Measurements from ENCODE around the gene RSBN1L. TPM values are rescaled to one million over a fixed set of nuclear protein-coding genes. Genes with fewer than 3 reads are reported as not detected.

Gene RSBN1L
- total RNA-seq, 1 experiment from 2014 or later: 19.2 TPM

- DNase-seq (ENCODE audit: low spot score): no peak
Measured at GRCh38 chr7:77796109-77796508, 99.8 kb downstream of the RSBN1L start.

GRCh38 chr7:77796960-77797359 is 100.7 kb downstream of the RSBN1L start:
- in situ Hi-C loops (cut with HindIII; ENCODE audit: low sequenced_read_pairs): no loop called here
- peak; percentile 16 for DNase-seq (ENCODE audit: low spot score)

More at GRCh38 chr7:77796109-77796508, 99.8 kb downstream of the RSBN1L start:
- in situ Hi-C loops (cut with HindIII; ENCODE audit: low sequenced_read_pairs): no loop called here

- DNase-seq (ENCODE audit: low spot score): no peak
- in situ Hi-C loops (cut with HindIII; ENCODE audit: low sequenced_read_pairs): no loop called here
Measured at GRCh38 chr7:77797734-77798393, 101.6 kb downstream of the RSBN1L start.

GRCh38 chr7:77798394-77799077 is 102.3 kb downstream of the RSBN1L start, which contains the start of the genes PHTF2 and TMEM60:
TSS of gene PHTF2 (plus strand) at chr7:77798773.
TSS of gene TMEM60 (minus strand) at chr7:77798434. CDS start at chr7:77794373, 4,061 bp downstream.
- in situ Hi-C loops (cut with HindIII; ENCODE audit: low sequenced_read_pairs): no loop called here
- DNase-seq (ENCODE audit: low spot score): peak; percentile 100

GRCh38 chr7:77799078-77799964 is 103.1 kb downstream of the RSBN1L start:
- DNase-seq (ENCODE audit: low spot score): peak; percentile 62
- in situ Hi-C loops (cut with HindIII; ENCODE audit: low sequenced_read_pairs): no loop called here

- in situ Hi-C loops (cut with HindIII; ENCODE audit: low sequenced_read_pairs): no loop called here
- no peak for DNase-seq (ENCODE audit: low spot score)
Measured at GRCh38 chr7:77800158-77800557, 103.9 kb downstream of the RSBN1L start.

GRCh38 chr7:77800730-77801129 is 104.5 kb downstream of the RSBN1L start:
- DNase-seq (ENCODE audit: low spot score): no peak
- in situ Hi-C loops (cut with HindIII; ENCODE audit: low sequenced_read_pairs): no loop called here

GRCh38 chr7:77802557-77803405 is 106.5 kb downstream of the RSBN1L start:
- in situ Hi-C loops (cut with HindIII; ENCODE audit: low sequenced_read_pairs): no loop called here
- DNase-seq (ENCODE audit: low spot score): no peak

DNA sequence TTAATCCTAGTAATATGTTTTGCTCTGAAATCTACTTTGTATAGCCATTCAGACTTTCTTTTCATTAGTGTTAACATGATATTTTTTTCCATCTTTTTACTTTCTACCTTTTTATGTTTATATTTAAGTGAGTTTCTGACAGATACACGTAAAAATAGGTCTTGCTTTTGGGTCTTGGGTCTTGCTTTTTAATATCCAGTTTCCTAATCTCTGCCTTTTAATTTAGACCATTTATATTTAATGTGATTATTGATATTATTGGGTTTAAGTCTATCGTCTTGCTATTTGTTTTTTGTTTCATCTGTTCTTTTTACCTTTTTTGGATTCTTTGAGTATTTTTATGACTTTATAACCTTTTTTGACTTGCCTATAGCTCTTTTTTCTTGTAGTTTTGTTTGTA is 110.2 kb downstream of the RSBN1L start:
- in situ Hi-C loops (cut with HindIII; ENCODE audit: low sequenced_read_pairs): no loop called here

GRCh38 chr7:77808517-77808916 is 112.3 kb downstream of the RSBN1L start:
- no peak for DNase-seq (ENCODE audit: low spot score)
- in situ Hi-C loops (cut with HindIII; ENCODE audit: low sequenced_read_pairs): no loop called here

More for the DNA sequence above, 110.2 kb downstream of the RSBN1L start:
- no peak for DNase-seq (ENCODE audit: low spot score)

GRCh38 chr7:77811516-77812289 is 115.4 kb downstream of the RSBN1L start:
- in situ Hi-C loops (cut with HindIII; ENCODE audit: low sequenced_read_pairs): no loop called here
- no peak for DNase-seq (ENCODE audit: low spot score)

GRCh38 chr7:77812290-77812685 is 116.0 kb downstream of the RSBN1L start:
- no peak for DNase-seq (ENCODE audit: low spot score)
- in situ Hi-C loops (cut with HindIII; ENCODE audit: low sequenced_read_pairs): no loop called here

- in situ Hi-C loops (cut with HindIII; ENCODE audit: low sequenced_read_pairs): no loop called here
- DNase-seq (ENCODE audit: low spot score): no peak
Measured at GRCh38 chr7:77813180-77813579, 116.9 kb downstream of the RSBN1L start.

- DNase-seq (ENCODE audit: low spot score): no peak
- in situ Hi-C loops (cut with HindIII; ENCODE audit: low sequenced_read_pairs): no loop called here
Measured at GRCh38 chr7:77819021-77819420, 122.8 kb downstream of the RSBN1L start.

GRCh38 chr7:77820967-77821366 is 124.7 kb downstream of the RSBN1L start:
- DNase-seq (ENCODE audit: low spot score): no peak
- in situ Hi-C loops (cut with HindIII; ENCODE audit: low sequenced_read_pairs): no loop called here

- in situ Hi-C loops (cut with HindIII; ENCODE audit: low sequenced_read_pairs): no loop called here
Measured at GRCh38 chr7:77822269-77822668, 126.0 kb downstream of the RSBN1L start.

GRCh38 chr7:77823787-77824186 is 127.5 kb downstream of the RSBN1L start:
- no peak for DNase-seq (ENCODE audit: low spot score)
- in situ Hi-C loops (cut with HindIII; ENCODE audit: low sequenced_read_pairs): no loop called here

More at GRCh38 chr7:77822269-77822668, 126.0 kb downstream of the RSBN1L start:
- no peak for DNase-seq (ENCODE audit: low spot score)

DNA sequence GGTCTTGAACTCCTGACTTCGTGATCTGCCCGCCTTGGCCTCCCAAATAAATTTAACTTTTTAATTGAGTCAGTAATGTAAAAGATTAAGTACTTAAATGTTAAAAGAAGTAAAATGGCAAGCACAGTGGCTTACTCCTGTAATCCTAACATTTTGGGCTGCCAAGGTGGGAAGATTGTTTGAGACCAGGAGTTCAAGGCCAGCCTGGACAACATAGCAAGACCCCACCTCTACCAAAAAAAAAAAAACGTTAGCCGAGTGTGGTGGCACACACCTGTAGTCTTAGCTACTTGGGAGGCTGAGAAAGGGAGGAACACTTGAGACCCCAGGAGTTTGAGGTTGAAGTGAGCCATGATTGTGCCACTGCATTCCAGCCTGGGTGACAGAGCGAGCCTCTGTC is 128.4 kb downstream of the RSBN1L start:
- in situ Hi-C loops (cut with HindIII; ENCODE audit: low sequenced_read_pairs): no loop called here
- DNase-seq (ENCODE audit: low spot score): no peak
